HL-60 (cell line): ENCODE data around the gene EIPR1.

Experiments used
- POLR2AphosphoS5 ChIP-seq: IDR thresholded peaks from 2 replicates; pipeline ENCODE4 v1.6.1; 2012; ENCODE audit warnings: low read depth
- REST ChIP-seq: IDR thresholded peaks from 2 replicates; pipeline ENCODE4 v1.6.1; 2012; ENCODE audit warnings: low read depth; ENCODE audit not compliant: insufficient replicate concordance
- TF ChIP-seq, protein P1 (sequence below): IDR thresholded peaks from one replicate; pipeline ENCODE4 v1.5.1; 2011; ENCODE audit warnings: low read length, control low read depth, inconsistent platforms; ENCODE audit not compliant: insufficient read depth

- TF ChIP-seq, protein P1, sequence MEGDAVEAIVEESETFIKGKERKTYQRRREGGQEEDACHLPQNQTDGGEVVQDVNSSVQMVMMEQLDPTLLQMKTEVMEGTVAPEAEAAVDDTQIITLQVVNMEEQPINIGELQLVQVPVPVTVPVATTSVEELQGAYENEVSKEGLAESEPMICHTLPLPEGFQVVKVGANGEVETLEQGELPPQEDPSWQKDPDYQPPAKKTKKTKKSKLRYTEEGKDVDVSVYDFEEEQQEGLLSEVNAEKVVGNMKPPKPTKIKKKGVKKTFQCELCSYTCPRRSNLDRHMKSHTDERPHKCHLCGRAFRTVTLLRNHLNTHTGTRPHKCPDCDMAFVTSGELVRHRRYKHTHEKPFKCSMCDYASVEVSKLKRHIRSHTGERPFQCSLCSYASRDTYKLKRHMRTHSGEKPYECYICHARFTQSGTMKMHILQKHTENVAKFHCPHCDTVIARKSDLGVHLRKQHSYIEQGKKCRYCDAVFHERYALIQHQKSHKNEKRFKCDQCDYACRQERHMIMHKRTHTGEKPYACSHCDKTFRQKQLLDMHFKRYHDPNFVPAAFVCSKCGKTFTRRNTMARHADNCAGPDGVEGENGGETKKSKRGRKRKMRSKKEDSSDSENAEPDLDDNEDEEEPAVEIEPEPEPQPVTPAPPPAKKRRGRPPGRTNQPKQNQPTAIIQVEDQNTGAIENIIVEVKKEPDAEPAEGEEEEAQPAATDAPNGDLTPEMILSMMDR = no peak
- TF ChIP-seq POLR2AphosphoS5 (no peak), REST (no peak)
Observed at GRCh38 chr2:3314626-3315025, 63.0 kb downstream of the EIPR1 start.
